HEK293T (cell line): ENCODE results near the gene ITGA3.

Experiments
- BHLHE40 ChIP-seq: fragments of 450-650 bp; IDR thresholded peaks from 2 replicates; pipeline ENCODE4 v1.6.1; 2016; ENCODE audit warnings: mild to moderate bottlenecking, moderate library complexity, borderline replicate concordance
- ELF4 ChIP-seq: fragments of 450-650 bp; IDR thresholded peaks from 2 replicates; pipeline ENCODE4 v1.6.1; 2017; ENCODE audit warnings: antibody characterized with exemption
- FOXM1 ChIP-seq: fragments of 450-650 bp; IDR thresholded peaks from 2 replicates; pipeline ENCODE4 v1.6.1; 2017; ENCODE audit warnings: mild to moderate bottlenecking, borderline replicate concordance
- HDGF ChIP-seq: fragments of 450-650 bp; IDR thresholded peaks from 2 replicates; pipeline ENCODE4 v1.6.1; 2017; ENCODE audit warnings: antibody characterized with exemption, borderline replicate concordance
- L3MBTL2 ChIP-seq: fragments of 450-650 bp; conservative IDR thresholded peaks from 2 replicates; pipeline ENCODE4 v1.6.1; 2016; ENCODE audit warnings: mild to moderate bottlenecking
- LEF1 ChIP-seq: fragments of 450-650 bp; IDR thresholded peaks from 2 replicates; pipeline ENCODE4 v1.6.1; 2017; ENCODE audit warnings: mild to moderate bottlenecking, borderline replicate concordance
- NFRKB ChIP-seq: fragments of 450-650 bp; IDR thresholded peaks from 2 replicates; pipeline ENCODE4 v1.6.1; 2016; ENCODE audit warnings: mild to moderate bottlenecking, moderate library complexity
- PKNOX1 ChIP-seq: fragments of 450-650 bp; IDR thresholded peaks from 2 replicates; pipeline ENCODE4 v1.6.1; 2016
- SP1 ChIP-seq: fragments of 450-650 bp; IDR thresholded peaks from 2 replicates; pipeline ENCODE4 v1.6.1; 2017
- SUZ12 ChIP-seq: fragments of 450-650 bp; IDR thresholded peaks from 2 replicates; pipeline ENCODE4 v1.6.1; 2016; ENCODE audit warnings: mild to moderate bottlenecking
- TARDBP ChIP-seq: fragments of 450-650 bp; IDR thresholded peaks from 2 replicates; pipeline ENCODE4 v1.6.1; 2016

- TF ChIP-seq NFRKB (no peak), SUZ12 (no peak), SP1 (no peak), FOXM1 (no peak), PKNOX1 (no peak), HDGF (no peak), ELF4 (no peak), TARDBP (no peak), LEF1 (no peak), BHLHE40 (no peak), L3MBTL2 (no peak)
Observed at GRCh38 chr17:50087246-50087911, 31.5 kb downstream of the ITGA3 start.
